ENCODE measurements around the gene CD300A.
"Not testable (repeated sequence)": the region's sequence is repeated elsewhere in the genome, so short reads cannot be mapped to it uniquely, and the experiment has no call there.

Gene CD300A

DNA sequence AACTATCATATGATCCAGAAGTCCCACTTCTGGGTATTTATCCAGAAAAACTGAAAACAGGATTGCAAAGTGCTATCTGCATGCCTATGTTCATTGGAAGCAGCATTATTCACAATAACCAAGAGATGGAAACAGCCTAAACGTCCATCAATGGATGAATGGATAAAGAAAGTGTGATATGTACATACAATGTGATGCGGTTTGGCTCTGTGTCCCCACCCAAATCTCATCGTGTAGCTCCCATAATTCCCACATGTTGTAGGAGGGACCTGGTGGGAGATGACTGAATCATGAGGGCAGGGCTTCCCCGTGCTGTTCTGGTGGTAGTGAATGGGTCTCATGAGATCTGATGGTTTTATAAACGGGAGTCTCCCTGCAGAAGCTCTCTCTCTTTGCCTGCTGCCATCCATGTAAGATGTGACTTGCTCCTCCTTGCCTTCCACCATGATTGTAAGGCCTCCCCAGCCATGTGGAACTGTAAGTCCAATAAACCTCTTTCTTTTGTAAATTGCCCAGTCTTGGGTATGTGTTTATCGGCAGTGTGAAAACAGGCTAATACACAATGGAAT, 52.1 kb downstream of the CD300A start:
- DNase-seq (ENCODE audit: low read depth): not testable (repeated sequence)

DNA sequence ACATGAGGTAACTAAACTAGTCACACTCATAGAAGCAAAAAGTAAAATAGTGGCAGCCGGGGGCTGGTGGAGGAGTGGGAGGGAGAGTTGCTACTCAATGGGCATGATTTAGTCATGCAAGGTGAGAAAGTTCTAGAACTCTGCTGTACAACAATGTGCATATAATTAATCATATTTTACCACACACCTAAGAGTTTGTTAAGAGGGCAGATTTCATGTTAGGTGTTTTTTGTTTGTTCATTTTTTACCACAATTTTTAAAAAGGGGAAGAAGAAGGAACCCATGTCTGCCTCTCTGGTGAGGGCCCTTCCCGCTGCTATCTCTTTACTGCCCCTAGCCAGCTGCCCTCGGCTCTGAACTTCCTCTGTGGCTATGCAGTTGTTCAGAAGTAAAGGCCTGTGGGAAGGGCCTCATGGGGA, 53.6 kb downstream of the CD300A start:
- no peak for DNase-seq (ENCODE audit: low read depth)

- DNase-seq (ENCODE audit: low read depth): no peak
These were observed 54.5 kb downstream of the CD300A start for GRCh38 chr17:74520790-74521480.

DNA sequence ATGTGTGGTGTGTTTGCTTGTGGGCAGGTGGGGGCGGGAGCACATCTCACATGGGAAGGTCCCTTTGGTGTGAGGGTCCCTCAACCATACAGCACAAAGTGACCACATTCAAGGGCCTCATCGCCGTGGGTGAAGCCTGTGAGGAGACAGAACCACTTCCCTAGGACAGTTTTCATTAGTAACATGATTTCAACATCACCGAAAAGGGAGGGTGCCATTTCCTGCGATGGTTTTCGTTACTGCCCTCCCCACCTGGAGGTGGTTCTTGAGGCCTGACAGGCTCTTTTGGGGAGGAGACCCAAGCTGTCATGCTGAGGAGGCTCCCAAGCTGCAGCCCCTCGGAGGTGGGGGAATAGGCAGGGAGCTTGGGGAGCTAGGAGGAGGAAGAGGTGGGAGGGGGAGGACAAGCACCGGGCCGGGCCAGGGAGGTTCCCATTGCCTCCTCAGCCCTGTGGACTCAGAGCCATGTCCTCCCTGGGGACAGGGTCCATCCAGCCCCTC, 55.3 kb downstream of the CD300A start:
- no peak for DNase-seq (ENCODE audit: low read depth)

GRCh38 chr17:74522381-74523105, 56.1 kb downstream of the CD300A start:
- no peak for DNase-seq (ENCODE audit: low read depth)

DNA sequence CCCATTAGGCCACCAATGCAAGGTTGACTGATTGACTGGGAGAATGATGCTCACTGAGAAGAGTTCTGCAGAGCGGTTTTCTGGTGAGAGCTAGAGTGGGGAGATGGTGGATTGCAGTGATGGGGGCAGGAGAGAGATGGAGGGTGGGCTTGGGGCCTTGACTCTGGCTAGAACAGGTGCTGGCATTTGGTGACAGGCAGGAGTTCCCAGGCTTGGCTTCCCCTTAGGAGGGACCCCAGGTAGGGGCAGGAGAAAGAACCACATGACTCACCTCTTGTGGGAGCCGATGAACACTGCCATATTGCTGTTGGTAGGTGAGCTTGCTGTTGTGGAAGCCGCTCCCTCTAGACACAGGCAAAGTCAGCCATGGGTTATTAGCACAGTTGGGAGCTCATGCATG, 56.9 kb downstream of the CD300A start:
- no peak for DNase-seq (ENCODE audit: low read depth)

GRCh38 chr17:74524653-74525464, 58.4 kb downstream of the CD300A start:
- no peak for DNase-seq (ENCODE audit: low read depth)

GRCh38 chr17:74525465-74525725, 59.0 kb downstream of the CD300A start:
- DNase-seq (ENCODE audit: low read depth): no peak

DNA sequence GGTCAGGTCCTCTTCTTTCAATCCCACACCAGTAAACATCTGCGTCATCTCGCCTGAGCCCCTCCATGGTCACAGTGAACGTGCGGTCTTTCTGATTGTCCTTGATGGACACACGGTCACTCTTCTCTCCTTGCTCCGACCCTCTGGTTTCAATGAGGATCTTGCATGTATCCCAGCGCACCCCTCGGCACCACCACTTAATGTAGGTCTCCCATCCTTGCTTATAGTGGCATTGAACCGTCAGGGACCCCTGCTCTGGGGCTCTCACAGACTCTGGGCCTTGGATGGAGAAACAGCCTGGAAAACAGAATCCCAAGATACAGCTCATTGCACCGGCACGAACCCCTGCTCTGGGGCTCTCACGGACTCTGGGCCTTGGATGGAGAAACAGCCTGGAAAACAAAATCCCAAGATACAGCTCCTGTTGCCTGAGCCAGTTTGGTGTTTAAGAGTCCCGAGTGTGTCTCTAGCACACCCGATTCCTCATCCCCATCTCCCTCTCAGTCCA, 59.4 kb downstream of the CD300A start:
- DNase-seq (ENCODE audit: low read depth): no peak

GRCh38 chr17:74526681-74527080, 60.2 kb downstream of the CD300A start:
- no peak for DNase-seq (ENCODE audit: low read depth)

GRCh38 chr17:74527081-74527480, 60.6 kb downstream of the CD300A start:
- no peak for DNase-seq (ENCODE audit: low read depth)

DNA sequence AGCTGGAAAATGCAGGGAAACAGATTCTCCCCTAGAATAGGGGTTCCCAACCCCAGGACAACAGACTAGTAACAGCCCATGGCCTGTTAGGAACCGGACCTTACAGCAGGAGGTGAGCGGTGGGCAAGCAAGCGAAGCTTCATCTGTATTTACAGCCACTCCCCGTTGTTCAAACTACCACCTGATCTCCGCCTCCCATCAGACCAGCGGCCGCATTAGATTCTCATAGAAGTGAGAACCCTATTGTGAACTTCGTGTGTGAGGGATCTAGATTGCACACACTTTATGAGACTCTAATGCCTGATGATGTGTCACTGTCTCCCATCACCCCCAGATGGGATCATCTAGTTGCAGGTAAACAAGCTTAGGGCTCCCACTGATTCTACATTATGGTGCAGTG, 61.3 kb downstream of the CD300A start:
- no peak for DNase-seq (ENCODE audit: low read depth)

DNA sequence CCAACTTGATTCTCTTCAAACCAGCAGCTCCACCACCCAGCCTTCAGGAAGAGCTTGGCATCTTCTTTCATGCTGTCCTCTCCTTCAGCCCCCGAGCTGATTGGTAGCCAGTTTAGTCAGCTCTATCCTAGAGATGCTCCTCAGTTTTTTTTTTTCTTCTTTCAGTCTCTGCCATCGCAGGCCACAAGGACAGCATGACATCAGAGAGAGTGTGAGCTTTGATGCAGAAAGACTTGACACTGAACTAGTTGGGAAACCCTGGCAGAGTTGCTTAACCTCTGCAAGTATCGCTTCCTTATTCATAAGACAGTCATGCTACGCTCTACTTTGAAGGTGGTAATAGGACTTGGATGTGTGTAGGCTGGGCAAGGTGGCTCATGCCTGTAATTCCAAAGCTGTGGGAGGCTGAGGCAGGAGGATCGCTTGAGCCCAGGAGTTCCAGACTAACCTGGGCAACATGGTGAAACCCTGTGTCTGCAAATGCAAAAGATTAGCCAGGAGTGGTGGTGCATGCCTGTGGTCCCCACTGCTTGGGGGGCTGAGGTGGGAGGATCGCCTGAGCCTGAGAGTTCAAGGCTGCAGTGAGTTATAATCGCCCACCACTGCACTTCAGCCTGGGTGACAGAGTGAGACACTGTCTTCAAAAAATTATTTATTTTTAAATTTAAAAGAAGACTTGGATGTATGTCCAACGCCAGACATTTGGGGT, 62.2 kb downstream of the CD300A start:
- DNase-seq (ENCODE audit: low read depth): no peak

DNA sequence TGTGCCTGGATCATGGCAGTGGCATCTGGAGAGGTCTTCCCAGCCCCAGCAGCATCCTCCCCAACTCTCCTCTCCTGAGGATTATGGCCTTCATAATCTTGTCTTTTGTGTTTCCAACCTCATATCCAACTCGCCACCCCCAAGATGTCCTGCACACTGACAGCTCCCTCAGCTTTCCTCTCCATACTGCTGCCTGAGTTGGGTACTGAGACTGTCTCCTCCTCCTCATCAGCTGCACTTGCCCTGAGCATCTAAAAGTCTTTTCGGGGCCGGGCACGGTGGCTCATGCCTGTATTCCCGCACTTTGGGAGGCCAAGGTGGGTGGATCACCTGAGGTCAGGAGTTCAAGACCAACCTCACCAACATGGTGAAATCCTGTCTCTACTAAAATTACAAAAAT, 62.8 kb downstream of the CD300A start:
- no peak for DNase-seq (ENCODE audit: low read depth)

DNA sequence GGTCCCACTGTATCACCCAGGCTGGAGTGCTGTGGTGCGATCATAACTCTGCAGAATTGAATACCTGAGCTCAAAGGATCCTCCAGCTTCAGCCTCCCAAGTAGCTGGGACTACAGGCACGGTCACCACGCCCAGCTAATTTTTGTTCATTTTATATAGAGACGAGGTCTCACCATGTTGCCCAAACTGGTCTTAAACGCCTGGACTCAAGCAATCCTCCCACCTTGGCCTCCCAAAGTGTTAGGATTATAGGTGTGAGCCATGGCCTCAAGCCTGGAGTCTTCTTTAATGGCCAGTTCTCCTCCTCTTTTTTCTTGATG, 64.4 kb downstream of the CD300A start:
- DNase-seq (ENCODE audit: low read depth): no peak

DNA sequence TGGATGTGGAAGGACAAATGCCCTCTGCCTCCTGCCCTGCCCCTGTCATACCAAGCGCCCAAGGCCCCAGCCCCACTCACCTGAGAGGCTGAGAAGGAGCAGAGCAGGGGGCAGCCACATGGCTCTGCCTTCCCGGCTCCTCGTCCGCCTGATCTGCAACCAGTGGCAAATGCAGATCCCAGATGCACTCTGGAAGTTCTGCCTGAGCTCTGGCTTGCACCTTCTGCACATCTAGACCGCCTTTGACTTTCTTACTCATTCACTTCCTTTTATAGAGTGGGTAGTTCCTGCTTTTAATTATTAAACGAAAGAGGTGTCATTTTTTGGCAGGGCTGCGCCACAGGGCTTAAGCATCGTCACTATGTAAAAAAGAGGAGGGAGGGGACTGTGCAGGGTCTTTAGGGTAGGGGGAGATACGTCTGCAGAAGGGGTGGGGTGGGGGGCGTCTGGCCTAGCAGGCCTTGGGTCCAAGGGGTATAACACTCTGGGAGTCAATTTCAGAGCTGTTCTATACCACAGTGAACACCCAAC, 64.9 kb downstream of the CD300A start, which contains the start of gene CD300LB:
Gene CD300LB (minus strand): TSS at position 245 of the 531 bp plus-strand sequence. CDS start 125 bp downstream, at position 120.
- DNase-seq (ENCODE audit: low read depth): no peak

- DNase-seq (ENCODE audit: low read depth): no peak
These were observed 65.7 kb downstream of the CD300A start for GRCh38 chr17:74532115-74532514.
